Hematopoietic multipotent progenitor cell treated with erythropoietin and hydrocortisone succinate and interleukin-3 and kit ligand, for 17 days (in vitro differentiated cells): ENCODE data around the gene BANP.
"Not testable (repeated sequence)": the region's sequence is repeated elsewhere in the genome, so short reads cannot be mapped to it uniquely, and the experiment has no call there.

Experiments used
- DNase-seq: peaks from one replicate; pipeline ENCODE4 v3.0.0-alpha.2; 2015; ENCODE audit warnings: low spot score

Gene BANP

DNA sequence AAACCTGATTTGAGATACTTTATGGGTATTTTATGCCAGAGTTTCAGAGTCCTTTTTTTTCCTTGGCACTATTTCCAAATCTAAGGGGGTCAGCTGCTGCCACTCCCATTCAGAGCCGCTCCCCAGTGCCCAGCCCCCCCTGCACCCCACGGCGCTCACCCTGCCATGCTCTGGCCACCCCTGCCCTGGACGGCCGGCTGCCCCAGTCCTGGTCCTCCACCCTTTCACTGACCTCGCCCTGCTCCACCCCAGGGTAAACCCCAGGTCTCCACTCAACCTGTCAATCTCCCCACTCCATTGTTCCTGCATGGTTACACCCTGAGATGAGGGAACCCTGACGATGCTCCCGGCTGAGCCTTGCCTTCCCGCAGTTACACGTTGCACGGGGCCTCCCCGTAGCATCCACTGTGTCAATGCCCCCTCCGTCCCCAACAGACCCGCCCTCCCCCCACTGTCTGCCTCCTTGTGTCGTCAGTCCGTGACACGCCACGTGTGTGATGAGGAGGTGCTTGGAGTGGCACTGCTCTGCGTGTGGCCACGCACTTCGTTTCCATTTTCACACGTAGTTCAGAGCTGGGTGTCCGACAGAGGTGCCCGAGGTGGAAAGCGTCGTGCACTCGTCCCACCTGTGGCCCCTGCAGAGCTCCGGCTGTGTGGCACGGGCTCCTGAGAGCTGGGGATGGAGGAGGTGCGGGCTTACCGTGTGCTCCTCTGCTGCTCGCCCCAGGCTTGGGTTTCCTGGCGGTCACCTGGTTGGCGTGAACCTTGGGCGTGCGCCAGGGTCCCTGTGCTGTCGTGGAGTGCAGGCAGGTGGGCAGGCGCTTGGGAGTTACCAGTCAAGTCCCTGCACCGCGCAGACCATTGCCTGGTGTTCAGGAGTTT lies 116.5 kb downstream of the BANP start:
- DNase-seq: no peak

DNA sequence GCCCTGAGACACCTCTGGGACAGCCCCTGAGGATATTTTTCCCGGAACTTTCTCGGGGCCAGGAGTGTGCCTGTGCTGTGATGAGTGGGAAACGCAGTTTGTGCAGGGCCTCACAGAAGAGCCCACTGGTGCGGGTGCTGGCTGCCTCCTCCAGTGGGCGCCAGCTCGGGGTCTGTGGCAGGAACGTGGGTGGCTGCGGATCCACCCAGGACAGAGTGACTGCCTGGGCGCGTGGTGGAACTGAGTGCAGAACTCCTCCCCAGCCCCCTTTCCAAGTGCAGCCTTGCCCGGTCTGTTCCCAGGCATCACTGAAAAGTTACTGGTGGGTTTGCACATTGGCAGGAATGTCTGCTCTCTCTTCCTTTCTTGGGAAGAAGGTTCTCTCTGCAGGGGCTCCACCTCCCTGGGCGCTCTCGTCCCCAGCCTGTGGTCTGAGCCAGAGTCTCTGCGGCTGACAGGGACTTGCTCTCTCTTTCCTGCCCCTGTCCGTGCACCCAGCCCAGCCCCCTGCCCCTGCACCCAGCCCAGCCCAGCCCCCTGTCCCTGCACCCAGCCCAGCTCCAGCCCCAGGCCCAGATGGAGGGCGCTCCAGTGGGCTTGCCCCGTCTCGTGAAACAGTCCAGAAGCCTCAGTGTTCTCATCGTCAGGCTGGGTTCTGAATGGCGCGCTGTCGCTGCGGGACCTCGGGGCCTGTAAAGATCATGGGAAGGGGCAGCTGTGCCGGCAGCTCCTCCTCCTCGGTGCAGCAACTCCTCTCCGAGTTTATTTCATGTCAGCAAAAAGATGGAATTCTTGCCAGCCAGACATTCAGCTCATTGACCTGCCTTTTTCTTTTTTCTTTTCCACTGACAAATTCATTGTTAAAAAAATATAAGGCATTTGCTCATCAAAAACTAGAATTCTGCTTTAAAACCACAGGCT lies 117.5 kb downstream of the BANP start:
- no peak for DNase-seq

DNA sequence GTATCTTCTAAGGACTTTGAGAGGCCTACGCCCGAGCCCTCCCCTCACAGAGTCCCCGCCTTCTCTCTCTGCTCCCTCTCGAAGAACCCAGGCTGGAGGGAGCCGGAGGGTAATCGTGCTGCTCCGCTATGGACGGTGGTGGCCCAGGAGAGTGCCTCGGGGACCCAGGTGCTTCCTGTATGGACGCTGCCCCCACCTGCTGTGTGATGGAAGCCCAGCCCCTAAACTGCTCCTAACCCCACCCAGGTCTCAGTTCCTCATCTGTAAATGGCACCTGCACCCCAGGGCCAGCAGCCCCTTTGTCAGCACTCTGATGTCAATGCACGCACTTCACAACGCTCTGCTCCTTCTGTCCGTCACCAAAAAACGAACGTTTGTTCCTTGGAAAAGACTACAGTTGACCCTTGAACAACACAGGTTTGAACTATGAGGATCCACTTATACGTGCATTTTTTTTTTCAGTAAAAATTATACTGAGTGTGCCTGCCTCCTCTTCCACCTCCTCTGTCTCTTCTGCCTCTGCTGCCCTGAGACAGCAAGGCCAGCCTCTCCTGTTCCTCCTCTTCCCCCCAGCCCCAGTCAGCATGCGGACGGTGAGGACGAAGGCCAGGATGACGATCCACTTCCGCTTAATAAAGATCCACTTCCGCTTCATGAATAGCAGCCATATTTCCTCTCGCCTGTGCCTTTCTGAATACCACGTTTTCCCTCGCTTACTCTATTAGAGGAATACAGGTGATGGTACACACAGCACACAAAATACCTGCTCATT lies 118.3 kb downstream of the BANP start:
- DNase-seq: no peak

DNA sequence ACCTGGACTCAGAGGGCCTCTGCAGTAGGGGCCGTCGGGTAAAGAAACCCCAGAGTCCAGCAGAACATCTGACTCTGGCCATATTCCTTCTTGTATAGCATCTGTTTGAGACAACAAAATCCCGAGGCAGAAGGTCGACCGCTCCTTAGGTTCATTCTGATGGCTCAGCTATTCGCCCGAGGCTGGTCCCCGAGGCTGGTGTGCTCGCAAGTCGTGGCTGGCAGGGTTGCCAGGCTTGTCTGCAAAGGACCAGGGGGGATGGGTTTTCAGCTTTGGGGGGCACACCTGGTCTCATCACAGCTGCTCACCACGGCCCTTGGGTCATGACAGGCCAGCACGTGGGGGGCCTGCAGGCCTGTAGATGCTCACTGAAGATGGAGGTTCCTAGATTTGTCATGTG lies 119.1 kb downstream of the BANP start:
- no peak for DNase-seq

DNA sequence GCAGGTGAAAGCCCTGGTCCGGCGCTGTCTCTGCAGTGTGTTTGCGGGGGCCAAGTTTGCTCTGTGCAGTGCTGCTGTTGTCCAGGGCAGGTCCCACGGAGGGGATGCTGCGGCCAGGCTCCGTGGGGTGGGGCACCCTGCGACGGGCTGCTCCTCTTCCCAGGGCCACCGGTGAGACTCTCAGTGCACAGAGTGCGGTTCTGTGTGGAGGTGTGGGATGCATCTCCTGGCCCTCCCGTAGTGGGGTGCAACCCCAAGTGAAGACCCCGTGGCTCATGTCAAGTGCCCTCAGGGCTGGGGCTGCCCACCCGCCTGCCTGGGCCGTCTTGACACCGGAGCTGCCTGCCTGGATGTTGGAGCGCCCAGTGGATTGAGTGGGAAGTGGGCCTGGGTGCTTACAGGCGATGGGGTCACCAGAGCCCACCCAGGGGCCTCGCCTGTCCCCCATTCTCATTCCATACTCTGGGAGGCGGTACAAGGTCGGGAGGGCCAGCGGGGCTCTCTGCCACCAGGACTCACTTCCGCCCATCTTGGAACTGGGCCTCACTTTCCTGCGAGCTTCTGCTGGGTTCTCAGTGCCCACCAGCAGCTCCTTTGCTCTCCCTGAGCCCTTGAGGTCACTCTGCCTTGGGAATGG lies 119.9 kb downstream of the BANP start:
- no peak for DNase-seq

DNA sequence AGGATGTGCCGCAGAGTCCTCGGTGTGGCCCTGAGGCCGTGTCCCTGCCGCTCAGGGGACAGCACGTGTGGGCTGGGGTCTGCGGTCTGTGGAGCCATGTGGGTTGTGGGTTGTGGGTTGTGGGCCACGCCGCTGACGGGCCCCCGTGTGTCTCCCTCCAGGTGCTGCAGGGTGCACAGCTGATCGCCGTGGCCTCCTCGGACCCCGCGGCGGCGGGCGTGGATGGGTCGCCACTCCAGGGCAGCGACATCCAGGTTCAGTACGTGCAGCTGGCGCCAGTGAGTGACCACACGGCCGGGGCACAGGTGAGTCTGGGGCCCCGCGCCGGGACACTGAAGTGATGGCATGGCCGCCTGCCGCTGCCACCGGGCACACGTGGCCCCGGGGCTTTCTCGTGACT lies 120.7 kb downstream of the BANP start:
- DNase-seq: no peak

DNA sequence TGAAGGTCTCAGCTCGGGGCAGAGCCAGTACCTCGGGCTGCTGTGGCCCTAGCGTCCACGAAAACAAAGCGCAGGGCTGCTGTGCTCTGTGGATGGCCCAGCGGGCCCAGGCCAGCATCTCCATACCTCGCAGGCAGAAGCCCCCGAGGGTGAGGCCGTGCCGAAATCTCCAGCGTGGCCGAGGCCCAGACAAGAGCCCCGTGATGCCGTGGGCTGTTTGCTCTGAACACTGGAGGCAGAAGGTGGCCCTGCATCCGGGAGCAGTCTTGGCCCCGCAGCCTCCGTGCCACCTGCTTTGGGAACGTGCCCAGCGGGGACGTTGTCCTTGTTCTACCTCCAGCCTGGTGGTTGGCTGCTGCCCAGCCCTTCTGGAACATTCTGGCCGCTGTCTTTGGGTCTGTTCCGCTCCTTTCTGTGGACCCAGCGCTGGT lies 121.4 kb downstream of the BANP start:
- no peak for DNase-seq

DNA sequence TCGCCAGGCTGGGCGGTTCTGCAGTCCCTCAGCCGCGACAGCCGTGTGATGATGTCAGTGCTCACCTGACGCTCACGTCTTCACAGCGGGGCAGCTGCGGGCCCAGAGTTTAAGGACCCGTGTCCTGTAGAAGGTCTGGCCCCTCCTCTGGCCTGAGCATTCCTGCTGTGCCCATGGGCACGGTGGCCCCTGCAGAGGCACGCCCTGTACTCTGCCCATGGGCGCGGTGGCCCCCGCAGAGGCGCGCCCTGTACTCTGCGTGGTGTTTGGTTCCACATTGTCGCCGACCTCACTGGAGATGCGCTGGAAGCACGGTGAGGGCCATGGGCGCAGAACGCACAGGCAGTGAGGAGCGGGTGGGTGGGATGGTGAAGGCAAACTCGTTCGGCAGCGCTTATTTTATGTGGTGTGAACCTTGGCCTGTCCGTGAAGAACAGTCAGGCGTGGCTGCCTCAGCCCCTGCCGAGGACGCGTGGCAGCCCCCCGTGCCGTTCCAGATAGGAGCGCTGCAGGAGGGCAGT lies 122.0 kb downstream of the BANP start:
- no peak for DNase-seq

DNA sequence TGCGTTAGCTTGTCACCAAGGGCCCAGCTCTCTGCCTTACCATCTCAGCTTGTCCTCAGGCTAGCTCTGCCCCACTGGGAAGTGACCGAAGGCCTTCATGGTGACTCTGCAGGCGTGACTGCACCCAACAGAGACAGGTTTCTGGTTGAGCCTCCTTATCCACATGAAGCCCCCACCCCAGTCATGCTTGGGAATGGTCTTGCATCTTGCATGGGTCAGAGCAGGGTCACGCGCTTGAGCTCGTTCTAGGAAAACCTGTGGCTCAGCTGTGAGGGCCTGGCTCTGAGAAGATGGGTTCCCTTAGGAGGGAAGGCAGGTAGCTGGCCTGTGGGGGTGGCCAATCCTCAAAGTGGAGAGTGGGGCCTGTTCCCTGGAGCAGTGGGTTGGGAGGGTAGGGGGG lies 122.8 kb downstream of the BANP start:
- no peak for DNase-seq

DNA sequence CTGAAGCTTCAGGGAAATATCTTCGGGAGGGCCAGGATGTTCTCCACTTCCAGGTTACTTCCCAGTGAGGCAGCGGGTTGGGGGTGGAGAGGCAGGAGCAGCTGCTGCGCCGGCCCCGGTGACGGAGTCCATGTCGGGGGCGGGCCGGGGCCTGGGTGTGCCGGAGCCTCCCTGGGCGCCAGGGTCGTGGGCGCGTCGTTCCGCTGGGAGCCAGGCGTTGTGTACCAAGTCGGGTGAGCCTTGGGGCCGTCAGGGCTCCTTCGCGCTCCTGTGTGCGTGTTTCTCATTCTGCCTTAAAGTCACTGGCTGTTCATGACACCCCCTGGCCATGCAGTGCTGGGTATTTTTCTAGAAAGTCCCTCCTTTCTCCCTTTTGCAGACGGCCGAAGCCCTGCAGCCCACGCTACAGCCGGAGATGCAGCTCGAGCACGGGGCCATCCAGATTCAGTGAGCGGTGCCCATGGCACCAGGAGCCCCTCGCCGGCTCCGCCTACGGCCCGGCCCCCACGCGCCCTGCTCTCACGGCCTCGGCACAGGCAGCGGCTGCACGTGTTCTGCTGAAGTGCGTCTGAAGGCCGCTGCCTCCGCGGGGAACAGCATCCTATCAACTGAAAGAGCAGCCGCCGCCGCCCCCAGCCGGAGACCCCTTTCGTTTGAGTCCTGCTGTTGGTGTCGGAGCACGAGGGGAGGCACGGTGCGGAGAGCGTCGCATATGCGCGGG lies 125.1 kb downstream of the BANP start:
- DNase-seq: no peak

DNA sequence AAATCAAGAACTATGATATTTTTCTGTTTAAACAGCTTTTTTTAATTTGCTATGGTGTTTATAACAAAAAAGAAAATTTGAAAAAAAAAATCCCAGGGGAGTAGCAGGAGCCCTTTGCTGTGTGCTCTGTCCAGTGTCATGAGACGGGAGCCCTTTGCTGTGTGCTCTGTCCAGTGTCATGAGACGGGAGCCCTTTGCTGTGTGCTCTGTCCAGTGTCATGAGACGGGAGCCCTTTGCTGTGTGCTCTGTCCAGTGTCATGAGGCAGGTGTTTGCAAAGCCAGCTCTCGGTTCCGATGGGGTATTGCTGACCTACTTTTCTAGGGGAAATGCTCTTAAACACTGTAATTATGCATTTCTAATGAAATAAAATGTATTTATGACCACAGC lies 125.7 kb downstream of the BANP start:
- not testable (repeated sequence) for DNase-seq

DNA sequence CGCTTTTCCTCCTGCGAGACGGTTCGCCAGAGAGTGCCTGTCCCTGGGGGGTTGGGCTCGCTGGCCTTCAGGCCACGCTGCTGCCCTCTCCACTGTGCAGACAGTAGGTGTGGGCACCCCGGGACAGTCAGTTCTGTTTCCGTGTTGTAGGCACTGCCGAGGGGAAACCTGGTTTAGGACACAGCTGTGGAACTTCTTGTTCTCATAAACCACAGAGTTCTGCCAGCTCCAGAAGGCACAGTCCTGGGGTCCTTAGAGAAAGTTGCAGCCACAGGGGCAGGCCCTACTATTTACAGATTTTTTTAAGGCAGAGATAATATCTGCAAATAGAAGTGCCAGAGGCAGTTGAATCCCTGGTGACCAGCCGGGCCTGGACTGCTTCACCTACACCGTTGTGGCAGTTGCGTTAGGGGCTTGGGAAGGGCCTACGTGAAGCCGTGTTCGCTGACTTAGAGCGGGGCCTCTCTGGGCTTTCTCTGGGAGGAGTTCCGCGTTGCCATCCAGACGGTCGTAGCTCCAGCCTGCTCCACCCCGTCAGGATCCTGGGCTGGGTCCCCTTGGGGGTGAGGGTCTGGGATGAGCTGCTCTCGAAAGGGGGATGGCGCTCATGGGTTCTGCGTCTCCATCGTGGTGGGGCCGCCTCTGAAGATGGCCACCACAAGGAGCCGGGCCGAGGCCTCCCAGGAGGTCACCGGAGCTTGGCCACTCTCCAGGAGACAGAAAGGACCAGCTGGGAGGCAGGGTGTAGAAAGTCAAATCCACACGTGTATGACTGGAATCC lies 126.3 kb downstream of the BANP start:
- no peak for DNase-seq

DNA sequence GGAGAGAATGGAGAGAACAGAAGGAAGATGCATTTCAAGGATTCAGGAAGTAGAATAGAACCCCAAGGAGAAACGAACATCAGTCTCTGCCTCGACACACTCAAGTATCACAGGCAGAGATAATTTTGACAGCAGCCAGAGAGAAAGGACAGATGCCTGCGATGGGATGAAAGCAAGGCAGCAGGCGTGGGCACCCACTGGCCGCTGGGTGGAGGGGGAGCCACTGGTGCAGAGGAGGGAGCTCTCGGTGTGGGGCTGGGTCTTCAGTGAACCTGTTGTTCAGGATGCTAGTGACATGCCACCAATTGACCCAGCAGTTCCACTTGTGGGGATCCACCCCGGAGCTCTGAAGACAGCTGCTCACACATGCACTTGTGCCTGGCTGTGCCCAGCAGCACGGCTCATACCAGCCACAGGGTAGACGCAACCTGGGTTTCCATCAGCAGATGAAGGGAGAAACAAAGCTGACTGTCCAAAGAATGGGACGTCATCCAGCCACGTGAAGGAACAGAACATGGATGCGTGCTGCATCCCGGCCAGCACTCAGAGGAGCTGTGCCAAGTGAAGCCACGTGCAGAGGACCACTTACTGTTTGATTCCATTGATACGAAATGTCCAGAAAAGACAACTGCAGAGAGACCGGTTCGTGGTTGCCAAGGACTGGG lies 127.0 kb downstream of the BANP start:
- DNase-seq: no peak

DNA sequence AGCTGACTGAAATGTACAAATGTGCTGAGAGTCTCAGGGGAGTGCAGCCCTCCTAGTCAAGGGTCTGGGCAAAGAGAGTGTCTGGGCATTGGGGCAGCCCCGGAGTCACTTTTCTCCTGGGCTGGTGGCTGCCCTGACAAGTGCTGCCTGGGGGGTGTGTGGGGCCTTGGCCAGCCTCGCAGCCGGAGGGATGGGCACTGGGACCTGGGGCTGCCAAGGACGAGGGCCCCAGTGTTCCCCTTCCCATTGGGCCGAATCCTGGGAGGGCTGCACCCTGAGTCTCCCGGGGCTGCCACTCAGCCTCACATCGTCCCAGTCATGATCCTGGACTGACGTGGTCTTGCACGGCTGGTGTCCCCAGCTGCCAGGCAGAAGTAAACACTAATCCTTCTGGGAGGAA lies 132.3 kb downstream of the BANP start:
- no peak for DNase-seq

DNA sequence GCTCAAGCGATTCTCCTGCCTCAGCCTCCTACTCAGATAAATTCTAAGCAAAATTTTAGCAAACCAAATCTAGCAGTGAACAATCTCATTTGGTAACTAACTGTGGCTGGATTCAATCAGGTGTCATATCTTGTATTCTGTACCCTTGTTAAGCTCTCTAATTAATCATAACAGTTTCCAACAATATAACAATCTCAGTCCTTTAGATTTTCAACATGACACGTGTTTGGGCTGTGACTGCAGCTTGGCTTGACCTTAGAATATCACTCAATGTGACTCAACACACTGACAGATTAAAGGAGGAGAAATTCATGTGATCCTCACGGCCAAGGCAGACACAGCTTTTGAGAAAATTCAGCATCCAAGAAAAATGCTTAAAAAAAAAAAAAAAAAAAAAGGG lies 133.6 kb downstream of the BANP start:
- no peak for DNase-seq

DNA sequence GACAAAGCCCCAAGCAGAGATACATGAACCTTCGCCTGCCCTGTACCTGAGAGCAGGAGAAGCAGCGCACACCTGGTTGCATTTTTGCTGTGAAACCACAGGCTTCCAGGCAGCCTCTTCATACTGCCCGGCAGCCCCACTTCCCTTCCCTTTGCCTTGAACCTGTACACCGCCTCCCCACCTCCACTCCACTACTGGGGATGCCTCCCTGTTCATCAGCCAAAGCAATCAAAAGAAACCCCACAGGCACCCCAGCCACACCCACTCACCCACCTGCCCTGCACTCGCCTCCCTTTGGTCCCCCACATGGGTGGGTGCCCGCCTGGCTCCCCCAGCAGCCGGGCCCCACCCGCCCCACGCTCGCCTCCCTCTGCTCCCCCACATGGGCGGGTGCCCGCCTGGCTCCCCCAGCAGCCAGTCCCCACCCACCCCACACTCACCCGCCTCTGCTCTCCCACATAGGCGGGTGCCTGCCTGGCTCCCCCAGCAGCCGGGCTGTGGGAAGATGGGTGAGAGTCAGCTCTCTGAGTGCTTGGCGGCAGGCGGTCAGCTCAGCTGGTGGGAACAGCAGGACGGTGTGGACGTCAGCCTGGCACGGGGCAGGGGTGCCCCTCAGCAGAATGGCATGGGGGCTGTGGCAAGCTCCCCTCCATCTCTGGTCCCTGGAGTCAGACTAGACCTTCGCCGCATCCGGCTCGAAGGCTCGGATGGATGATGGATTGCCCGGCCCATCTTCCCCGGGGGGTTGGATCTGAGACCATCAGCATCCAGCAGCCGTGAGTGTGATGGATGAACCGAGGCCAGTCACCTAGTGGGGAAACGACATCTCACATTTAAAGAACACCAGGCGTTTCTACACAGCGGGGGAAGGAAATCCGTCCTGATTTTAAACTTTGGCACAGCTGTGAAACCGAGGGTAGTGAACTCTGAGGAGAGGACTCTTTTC lies 135.6 kb downstream of the BANP start:
- DNase-seq: no peak

DNA sequence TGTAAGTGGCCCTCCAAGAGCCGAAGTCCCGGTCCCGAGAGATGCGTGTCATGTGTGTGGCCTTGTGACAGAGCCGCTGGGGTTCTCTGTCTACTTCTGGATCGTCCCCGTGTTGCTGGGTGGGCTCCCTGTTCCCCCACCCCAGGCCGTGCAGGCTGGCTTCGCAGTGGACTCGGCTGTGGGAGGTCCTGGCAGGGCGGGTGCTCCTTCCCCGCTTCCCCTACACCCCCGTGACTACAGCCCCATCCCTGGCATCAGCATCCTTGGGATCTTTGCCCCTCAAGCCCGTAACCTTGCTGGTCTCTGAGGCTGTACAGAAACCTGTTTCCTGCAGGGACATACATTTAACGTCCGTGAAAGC lies 136.3 kb downstream of the BANP start:
- DNase-seq: no peak

DNA sequence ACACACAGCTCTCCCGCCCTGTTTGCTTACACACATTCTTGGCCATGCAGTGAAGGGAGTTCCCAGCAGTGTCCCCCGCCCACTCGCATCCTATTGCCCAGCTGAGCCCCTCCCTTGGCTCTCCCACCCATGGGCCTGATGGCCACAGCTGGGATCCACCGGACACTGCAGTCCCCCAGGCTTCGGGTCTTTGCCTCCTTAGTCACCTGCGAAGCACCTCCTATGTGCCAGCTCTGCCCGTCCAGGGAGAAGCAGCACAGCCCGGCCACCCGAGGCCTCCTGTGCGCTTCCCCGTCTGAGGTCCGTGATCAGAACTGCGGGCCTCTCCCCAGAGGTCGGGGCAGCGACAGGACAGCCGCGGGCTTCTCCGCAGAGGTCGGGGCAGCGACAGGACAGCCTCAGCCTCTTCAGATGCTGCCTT lies 136.9 kb downstream of the BANP start:
- no peak for DNase-seq
